HG03135 (cell line): Measurements from ENCODE around the gene LEMD3.

Experiments used
- ATAC-seq: cut with Tn5 transposase; IDR thresholded peaks from one replicate; pipeline ENCODE4 v1.9.1; 2021; ENCODE audit warnings: mild to moderate bottlenecking, moderate library complexity; ENCODE audit not compliant: unreplicated experiment

LEMD3 gene

DNA sequence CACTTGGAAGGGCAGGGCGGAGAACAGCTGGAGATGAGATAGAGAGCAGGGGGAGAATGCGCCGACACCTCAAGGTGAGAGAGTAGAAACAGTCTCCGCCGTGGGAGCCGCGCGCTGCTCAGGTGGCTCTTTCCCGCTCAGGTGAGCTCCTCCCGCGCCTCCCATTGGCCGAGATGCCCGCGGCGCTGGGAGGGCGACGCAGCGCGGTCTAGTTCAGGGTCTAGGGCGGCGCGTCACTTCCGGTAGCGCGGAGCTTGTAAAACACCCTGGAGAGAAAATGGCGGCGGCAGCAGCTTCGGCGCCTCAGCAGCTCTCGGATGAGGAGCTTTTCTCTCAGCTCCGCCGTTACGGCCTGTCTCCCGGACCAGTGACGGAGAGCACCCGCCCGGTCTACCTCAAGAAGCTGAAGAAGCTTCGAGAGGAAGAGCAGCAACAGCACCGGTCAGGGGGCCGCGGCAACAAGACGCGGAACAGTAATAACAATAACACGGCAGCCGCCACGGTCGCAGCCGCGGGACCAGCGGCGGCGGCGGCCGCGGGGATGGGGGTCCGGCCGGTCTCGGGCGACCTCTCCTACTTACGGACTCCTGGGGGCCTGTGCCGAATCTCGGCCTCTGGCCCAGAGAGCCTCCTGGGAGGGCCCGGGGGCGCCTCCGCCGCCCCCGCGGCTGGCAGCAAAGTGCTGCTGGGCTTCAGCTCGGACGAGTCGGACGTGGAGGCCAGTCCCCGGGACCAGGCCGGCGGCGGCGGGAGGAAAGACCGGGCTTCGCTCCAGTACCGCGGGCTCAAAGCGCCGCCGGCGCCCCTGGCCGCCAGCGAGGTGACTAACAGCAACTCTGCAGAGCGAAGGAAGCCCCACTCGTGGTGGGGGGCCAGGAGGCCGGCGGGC, at the start of gene LEMD3:
LEMD3 (plus strand) TSS at position 264 of the 889 bp plus-strand sequence; CDS start at position 278, 14 bp downstream.
- peak; percentile 93 for ATAC-seq

DNA sequence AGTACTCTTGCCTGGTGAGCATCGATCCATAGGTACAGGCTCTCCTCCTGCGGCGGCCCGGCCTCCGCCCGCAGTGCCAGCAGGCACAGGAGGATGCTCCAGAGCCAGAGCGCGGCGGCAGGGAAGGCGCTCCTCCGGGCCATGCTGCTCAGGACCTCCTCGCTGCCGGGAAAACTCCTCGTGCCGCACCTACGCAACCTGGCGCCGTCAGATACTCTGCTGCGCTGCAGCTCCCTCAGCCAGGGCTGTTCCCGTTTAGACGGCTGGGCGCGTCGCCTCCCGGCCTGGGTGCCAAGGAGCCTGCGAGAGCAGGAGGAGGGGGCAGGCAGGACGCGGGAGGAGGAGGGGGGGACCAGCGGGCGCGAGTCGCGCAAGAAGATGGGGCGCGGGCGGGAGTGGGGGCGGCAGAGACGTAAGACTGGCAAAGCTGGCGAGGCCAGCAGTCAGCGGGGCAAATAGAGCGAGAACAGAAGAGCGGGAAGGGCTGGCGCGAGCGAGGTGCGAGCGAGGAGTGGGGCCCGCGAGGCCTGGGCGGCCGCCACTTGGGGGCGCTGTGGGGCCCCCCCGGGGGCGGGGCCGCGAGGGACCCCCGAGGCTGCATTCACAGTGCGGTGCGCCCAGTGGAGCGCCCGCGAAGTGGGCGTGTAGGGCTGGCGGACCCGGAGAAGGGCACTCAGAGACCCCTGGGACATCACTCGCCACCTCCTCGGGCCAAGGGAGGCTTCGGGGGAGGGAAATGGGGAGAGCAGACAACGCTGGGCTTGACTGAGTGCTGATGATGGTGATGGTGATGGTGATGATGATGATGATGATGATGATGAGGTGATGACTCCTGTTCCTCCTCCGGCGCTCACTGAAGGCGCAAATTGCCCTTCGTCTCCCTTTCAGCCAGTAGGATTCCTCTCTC, 48.1 kb upstream of the LEMD3 start, which contains the start of gene WIF1:
WIF1 (minus strand) TSS at position 257 of the 907 bp plus-strand sequence; CDS start at position 143, 114 bp downstream.
- peak; percentile 52 for ATAC-seq

DNA sequence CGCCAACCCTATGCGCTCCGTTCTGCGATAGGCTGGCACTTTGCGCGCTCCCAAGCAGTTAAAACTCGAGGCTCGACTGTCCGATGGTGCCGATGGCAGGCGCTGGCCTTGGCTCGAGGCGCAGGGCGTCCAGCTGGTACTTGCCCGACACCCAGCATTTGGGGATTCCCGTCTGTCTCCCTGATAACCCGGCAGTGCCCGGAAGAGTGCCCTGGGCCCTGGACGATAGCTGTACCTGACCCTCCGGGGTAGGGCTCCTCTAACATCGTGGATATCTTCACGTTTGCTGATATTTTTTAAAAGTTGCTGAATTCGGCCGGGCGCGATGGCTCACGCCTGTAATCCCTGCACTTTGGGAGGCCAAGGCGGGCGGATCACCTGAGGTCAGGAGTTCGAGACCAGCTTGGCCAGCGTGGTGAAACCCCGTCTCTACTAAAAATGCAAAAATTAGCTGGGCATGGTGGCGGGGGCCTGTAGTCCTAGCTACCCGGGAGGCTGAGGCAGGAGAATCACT, 47.4 kb upstream of the LEMD3 start:
- ATAC-seq: no peak

DNA sequence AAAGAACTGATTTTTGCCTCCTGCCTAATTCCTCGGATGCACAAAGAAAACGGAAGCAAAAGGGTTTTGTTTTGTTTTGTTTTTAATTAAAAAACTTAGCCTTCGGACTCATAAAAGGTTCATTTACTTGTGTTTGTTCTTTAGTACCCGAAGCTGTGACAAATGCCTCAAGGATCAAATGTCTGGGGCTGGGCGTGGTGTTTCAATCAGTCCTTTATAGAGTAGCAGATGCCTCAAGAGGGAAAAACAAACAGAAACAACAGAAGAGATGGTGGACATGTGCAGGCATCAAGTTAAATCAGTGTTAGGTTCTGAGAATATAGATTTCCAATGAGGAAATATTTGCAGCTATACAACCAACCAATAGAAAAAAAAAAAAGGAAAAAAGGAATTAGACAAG, 46.7 kb upstream of the LEMD3 start:
- ATAC-seq: no peak

DNA sequence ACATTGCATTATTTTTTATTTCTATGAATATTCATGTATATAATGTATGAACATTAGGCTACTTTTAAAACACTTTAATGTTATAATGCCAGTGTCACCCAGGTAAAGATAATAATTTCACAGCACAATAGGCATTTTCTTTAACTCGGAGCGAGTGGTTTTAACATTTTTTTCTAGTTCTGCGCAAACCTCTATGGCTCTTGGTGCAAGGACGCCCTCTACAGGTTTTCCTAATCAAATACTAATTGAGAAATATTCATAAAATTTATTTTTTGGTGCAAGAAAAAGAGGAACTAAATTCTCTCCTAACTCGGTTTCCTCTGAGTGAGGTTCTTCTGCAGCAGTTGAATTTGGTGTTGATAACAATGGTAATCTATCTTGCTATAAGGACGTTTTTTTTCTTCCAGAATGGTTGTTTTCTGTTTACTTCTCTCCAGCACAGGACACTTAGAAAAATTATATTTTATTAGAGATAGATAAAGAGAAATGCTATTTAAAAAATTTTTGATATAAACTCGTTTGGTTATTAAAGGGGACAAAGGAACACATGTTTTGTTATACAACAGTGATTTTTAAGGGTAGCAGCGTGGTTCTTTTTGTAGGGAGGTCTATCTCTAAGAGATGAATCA, 45.8 kb upstream of the LEMD3 start:
- no peak for ATAC-seq

DNA sequence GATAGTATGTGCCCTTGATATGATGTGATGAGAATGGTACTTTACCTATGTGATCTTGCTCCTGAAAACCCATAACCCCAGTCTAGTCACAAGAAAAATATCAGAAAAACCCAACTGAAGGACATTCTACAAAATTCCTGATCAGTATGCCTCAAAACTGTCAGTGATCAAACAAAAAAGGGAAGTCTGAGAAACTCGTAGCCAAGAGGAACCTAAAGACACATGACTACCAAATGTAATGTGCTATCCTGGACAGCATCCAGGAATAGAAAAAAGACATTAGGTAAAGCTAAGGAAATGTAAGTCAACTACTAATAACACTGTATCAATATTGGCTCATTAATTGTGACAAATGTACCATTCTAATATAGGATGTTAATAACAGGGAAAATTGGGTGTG, 44.1 kb upstream of the LEMD3 start:
- no peak for ATAC-seq

DNA sequence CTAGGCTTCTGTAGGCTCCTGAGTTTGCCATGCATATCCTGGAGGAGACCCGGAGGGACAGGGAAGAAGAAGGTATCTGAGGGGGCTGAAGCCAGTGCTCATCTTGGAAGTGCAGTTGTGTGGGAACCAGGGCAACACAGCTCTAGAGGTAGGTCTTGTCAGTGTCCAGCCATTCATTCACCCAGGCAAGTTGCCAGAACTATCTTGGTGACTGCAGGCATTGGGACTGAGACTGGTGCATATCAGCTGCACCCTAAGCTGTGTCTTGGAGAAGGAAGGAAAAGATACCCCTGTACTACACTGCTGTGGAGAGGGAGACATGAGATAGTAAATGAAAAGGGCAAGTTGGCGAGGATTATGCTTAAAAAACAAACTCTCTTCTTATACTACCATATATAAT, 43.4 kb upstream of the LEMD3 start:
- no peak for ATAC-seq

DNA sequence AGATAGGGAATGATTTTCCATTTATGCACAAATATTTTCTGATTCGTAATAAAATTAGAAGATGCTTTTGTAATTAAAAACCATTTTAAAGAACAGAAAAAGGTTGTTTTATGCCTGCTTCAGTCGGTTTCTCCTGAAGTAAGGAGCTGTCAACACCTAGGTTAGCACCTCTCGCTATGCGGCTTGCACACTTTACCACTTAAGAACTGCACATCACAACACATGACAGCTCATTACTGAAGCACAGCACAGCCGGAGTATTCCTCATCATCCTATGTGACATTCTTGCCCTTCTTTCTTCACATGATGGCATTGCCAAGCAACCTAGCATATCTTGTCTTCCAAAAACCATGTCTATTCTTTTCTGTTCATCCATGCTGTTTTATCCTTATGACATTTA, 42.9 kb upstream of the LEMD3 start:
- ATAC-seq: no peak

DNA sequence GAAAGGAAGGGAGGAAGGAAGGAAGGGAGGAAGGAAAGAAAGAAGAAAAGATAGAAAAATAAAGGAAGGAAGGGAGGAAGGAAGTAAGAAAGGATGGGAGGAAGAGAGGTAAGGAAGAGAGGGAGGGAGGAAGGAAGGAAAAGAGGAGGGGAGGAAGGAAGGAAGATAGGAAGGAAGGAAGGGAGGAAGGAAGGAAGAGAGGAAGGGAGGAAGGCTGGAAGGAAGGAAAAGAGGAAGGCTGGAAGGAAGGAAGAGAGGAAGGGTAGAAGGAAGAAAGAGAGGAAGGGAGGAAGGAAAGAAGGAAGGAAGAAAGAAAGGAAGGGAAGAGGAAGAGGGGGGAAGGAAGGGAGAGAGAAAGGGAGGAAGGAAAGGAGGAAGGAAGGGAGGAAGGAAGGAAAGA, 35.5 kb upstream of the LEMD3 start:
- ATAC-seq: no peak

DNA sequence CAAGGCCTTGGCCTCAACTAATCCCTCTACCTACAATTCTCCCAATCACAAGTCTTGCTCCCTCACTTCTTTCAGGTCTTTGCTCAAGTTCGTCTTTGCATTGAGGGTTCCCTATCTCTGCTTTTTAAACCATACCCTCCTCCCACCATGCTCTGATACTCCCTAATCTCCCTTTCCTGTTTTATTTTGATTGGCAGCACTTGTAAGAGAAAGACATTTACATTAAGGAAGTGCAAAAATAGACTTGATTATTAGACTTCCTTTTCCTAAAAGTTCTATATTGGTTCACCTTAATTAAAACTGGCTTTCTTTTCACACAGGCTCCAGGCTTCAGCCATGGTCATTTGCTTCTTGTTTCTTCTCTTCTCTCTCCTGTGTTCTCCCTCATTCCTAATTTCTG, 30.0 kb upstream of the LEMD3 start:
- no peak for ATAC-seq

DNA sequence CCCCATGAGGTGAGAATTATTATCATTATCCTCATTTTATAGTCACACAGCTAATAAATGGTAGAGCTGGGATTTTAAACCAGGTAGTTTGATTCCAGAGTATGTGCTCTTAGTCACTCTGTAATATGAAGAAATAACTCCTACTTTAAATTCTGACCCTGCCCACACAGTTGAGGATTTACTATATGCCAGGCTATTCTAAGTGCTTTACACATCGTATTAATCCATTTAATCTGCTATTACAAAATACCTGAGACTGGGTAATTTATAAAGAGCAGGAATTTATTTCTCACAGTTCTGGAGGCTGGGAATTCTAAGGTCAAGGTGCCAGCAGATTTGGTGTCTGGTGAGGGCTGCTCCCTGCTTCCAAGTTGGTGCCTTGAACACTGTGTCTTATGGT, 28.6 kb upstream of the LEMD3 start:
- ATAC-seq: no peak

DNA sequence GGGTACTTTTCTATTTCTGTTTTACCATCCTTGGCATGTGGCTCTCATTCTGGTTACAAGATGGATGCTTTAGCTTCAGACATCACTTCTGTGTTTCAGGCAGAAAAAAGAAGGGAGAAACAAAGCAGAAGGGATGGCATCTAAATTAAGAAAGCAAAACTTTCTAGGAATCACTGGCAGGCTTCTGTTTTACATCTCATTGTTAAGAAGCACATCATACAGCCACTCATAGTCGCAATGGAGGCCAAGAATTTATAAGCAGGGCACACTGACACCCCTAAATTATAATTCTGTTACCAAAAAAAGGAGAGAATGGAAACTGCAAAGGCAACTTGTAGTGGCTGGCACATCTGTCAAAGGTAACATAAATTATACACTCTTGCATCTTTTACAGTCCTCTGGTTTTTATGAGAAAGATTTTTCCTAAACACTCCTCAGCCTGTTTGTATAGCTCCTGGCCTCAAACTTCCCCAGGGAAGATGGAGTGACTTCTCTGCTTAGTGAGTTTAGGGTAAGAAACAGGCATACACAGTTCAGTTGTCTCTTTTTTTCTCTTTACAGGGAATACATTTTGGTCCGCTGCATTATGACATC, 22.0 kb upstream of the LEMD3 start:
- no peak for ATAC-seq

DNA sequence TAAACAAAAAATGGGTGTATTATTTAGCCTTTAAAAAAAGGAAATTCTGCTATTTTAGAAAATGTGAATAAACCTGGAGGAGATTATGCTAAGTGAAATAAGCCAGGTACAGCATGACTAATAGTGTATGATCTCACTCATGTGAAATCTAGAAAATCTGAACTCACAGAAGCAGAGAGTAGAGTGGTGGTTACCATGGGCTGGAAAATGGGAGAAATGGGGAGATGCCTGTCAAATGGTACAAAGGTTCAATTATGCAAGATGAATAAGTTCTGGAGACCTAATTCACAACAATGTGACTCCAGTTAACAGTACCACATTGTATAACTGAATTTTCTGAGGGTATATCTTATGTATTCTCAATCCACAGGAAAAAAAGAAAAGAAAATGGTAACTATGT, 17.4 kb upstream of the LEMD3 start:
- no peak for ATAC-seq

DNA sequence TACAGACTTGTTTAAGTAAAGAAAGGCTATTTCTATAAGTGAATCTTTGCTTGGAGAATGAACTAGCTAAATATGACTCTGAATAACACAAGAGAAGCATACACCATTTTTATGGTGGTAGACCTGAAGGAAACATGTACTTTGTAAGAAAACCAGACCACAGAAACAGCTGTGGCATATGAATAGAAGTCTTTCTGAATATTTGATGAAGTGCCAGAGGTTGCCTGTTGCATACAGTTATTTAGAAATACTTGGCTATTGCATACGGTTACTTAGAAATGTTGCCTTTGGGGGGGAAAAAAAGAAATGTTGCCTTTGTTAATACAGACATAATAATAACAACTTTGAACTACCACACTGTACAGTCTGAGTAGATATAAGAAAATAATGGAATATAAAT, 16.8 kb upstream of the LEMD3 start:
- ATAC-seq: no peak

DNA sequence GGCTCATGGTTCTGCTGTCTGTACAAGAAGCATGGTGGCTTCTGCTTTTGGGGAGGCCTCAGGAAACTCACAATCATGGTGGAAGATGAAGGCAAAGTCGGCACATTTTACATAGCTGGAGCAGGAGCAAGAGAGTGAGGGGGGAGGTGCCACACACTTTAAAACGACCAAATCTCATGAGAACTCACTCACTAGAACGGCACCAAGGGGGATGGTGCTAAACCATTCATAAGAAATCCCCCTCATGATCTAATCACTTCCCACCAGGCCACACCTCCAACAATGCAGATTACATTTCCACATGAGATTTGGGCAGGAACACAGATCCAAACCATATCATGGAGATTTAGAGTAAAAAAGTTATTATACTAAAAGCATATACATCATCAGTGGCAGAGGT, 13.6 kb upstream of the LEMD3 start:
- peak; percentile 19 for ATAC-seq

DNA sequence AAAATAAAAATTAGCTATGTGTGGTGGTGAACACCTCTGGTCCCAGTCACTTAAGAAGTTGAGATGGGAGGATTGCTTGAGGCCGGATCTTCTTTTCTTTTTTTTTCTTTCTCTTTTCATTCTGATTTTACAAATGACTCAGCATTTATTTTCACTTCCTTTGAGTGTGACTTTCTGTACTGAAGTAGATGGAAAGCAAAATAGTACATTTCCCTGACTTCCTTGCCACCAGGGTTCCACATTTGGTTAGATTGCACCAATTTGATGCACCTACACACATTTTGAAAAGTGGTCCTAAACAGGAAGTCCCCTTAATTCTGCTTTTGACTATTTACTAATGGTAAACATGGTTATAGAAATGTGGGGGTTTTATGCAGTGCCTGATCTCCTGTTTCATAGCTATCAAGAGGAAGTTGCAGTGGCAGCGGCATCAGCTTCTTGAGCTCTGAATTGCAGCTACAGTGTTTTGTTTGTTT, 13.0 kb upstream of the LEMD3 start:
- ATAC-seq: peak; percentile 88

DNA sequence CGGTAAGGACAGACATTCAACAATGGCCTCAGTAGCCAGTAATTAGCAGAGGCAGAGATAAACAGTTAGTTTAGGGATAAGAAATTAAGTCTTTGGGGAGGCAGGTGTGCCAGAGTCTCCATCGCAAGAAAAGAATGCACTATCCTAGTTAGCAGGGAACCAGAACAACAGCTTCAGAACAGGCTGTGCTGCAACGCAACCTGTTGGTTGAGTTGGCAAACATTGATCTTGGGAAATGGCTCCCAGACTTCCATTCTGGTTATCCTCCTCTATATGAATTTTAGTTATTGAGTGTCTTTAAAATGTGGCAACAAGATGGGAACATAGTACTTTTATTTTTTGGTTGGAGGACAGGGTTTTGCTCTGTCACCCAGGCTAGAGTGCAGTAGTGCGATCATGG, 12.3 kb upstream of the LEMD3 start:
- ATAC-seq: no peak

DNA sequence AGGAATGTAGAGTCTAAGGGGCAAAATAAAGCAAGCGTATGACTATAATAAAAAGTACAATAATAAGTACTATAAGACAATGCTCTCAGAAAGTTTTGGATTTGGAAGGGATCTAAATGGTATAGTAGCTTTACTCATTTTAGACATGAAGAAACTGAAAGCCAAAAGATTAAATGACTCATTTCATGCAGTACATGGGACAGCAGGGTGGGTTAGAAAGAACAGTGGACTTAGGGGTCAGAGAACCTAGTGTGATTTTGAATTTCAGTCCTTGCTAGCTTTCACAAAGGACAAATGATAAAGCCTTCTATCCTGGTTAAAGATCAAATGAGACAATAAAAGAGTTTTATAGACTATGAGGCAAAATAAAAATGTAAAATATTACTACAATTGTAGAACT, 6.8 kb upstream of the LEMD3 start:
- no peak for ATAC-seq

DNA sequence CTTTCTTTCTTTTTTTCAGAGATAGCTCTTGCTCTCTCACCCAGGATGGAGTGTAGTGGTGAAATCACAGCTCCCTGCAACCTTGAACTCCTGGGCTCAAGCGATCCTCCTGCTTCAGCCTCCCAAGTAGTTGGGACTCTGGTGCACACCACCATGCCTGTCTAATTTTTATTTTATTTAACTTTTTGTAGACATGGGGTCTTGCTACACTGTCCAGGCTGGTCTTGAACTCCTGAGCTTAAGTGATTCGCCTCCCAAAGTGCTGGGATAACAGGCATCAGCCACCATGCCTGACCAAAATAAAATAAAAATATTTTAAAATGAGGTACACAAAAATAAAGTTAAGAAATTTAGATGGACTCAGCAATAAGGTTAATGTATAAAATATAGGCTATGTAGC, 5.1 kb upstream of the LEMD3 start:
- ATAC-seq: no peak

DNA sequence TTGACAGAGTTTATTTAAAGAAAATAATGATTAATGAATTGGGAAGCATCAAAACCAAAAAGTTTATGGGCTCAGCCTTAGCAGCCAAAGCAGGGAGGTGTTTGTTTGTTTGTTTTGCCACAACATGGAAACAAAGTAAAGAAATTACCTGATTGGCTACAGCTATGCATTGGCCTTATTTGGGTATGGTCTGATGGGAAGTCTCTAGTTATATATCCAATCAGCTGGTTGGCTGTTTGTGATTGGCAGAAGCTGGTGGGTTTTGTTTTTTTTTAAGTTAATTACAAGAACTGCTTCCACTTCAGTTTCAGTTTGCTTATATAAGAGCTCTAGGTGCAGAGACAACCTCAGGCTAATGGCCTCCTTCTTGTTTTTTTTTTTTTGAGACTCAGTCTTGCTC, 4.6 kb upstream of the LEMD3 start:
- no peak for ATAC-seq
